Spleen (tissue), 11 donors: ENCODE results near the gene PRPH. TPM values are rescaled to one million over a fixed set of nuclear protein-coding genes. Genes with fewer than 3 reads are reported as not detected.

Experiments used
- DNase-seq: peaks from one replicate; pipeline ENCODE4 v3.0.0-alpha.2; 2020
- H3K27ac ChIP-seq, 8 donors: fragments of 200-600 bp; sonication (generic) in 7 of 8; 1 replicate in 4 of 8; 2 replicates in 4 of 8; pipeline versions ENCODE4 v1.5.0 to v1.8.0; 2016 to 2021; ENCODE audit warnings: inconsistent platforms in 4 of 8, mild to moderate bottlenecking in 4 of 8, moderate library complexity in 1 of 8
- H3K27me3 ChIP-seq, 7 donors: fragments of 200-600 bp; sonication (generic) in 6 of 7; replicated peaks in 1 of 7; 1 replicate in 4 of 7; 2 replicates in 3 of 7; pipeline versions ENCODE4 v1.5.0 to v1.8.0; 2016 to 2021; ENCODE audit warnings: inconsistent platforms in 3 of 7, mild to moderate bottlenecking in 1 of 7
- H3K36me3 ChIP-seq, 6 donors: fragments of 200-600 bp; sonication (generic) in 5 of 6; 1 replicate in 4 of 6; 2 replicates in 2 of 6; pipeline versions ENCODE4 v1.5.0 to v1.8.0; 2016 to 2021; ENCODE audit warnings: inconsistent platforms in 2 of 6
- H3K4me1 ChIP-seq, 6 donors: fragments of 200-600 bp; sonication (generic) in 5 of 6; 1 replicate in 3 of 6; 2 replicates in 3 of 6; pipeline versions ENCODE4 v1.5.0 to v1.8.0; 2016 to 2021; ENCODE audit warnings: inconsistent platforms in 3 of 6
- H3K4me3 ChIP-seq, 8 donors: fragments of 200-600 bp; sonication (generic) in 7 of 8; 1 replicate in 4 of 8; 2 replicates in 4 of 8; pipeline versions ENCODE4 v1.5.0 to v1.8.0; 2016 to 2021; ENCODE audit warnings: inconsistent platforms in 4 of 8, mild to moderate bottlenecking in 4 of 8, moderate library complexity in 2 of 8
- H3K9me3 ChIP-seq, 8 donors: fragments of 200-600 bp; sonication (generic) in 7 of 8; 1 replicate in 4 of 8; 2 replicates in 4 of 8; pipeline versions ENCODE4 v1.5.0 to v1.8.0; 2016 to 2021; ENCODE audit warnings: inconsistent platforms in 4 of 8
- CTCF ChIP-seq, 11 experiments: fragments of 200-600 bp in 7 of 11; fragments of 450-650 bp in 4 of 11; sonication (generic) in 4 of 11; IDR thresholded peaks in 8 of 11; conservative IDR thresholded peaks in 3 of 11; 1 replicate in 7 of 11; 2 replicates in 4 of 11; pipeline versions ENCODE4 v1.4.0 to v1.8.0; 2016 to 2021; ENCODE audit warnings: antibody characterized with exemption in 11 of 11, inconsistent platforms in 4 of 11, mild to moderate bottlenecking in 1 of 11
- POLR2A ChIP-seq, 3 donors: fragments of 450-650 bp; IDR thresholded peaks; one replicate each; pipeline ENCODE4 v1.5.1; 2017; ENCODE audit warnings: antibody characterized with exemption in 3 of 3, mild to moderate bottlenecking in 1 of 3
- POLR2AphosphoS5 ChIP-seq, 3 donors: sonication (generic); formaldehyde crosslinking; IDR thresholded peaks; one replicate each; pipeline ENCODE4 v1.5.1; 2017; ENCODE audit warnings: antibody characterized with exemption in 3 of 3
- WGBS, 5 donors: extraction: QIAGEN DNeasy Blood & Tissue Kit in 3 of 5; methylation state at CpG; one replicate each; pipeline versions ENCODE4 v1.1.5 to v1.1.7; 2013 to 2018; 5-methylcytosine and 5-hydroxymethylcytosine counted together
- intact Hi-C: fragments of 100-400 bp; cut with DNase I; formaldehyde crosslinking; loops from one replicate; pipeline ENCODE4 v1.15.0; 2023; ENCODE audit warnings: low total_unique reads
- polyA plus RNA-seq, 3 donors: library from polyadenylated mRNA; stranded (reverse); fragments of 200-250 nt; gene quantifications; one replicate each; pipeline ENCODE4 v1.2.1, GENCODE V29; 2013
- total RNA-seq, 7 donors: library from RNA; depleted of rRNA in 3 of 7; stranded (reverse); fragments of >200 nt in 3 of 7; fragmentation: NEBNext Ultra II Directional in 4 of 7; extraction: Animal tissue kit (Norgen Biotek cat#: 25700) in 4 of 7; gene quantifications; one replicate each; pipeline versions ENCODE4 v1.1.0 to v1.2.1, GENCODE V29; 2016 to 2021
- donor health status: healthy with polysubstance abuse.
- donor health status: DM: no; HTN: no; CAD: no; lungs with moderate emphysema.
- donor health status: DM: no; HTN: no; CAD: no.
- donor health status: Bipolar disorder and iron deficiency.
- donor health status: healthy.
- donor health status: DM: no; HTN: no; CAD: no.
- donor health status: DM: yes; HTN: yes; CAD: no.

The PRPH gene
- total and polyA plus RNA-seq, 10 donors = 0.26 to 3.0 (median 1.0) TPM

- WGBS, 5 donors = 30 to 40% (median 34%) methylated on average over 19 of the region's 19 CpGs
- H3K27me3 ChIP-seq = peaks cover 10 to 91% (median 56%) of the 10 kb centered on the region in 7 donors
- intact Hi-C loops = no loop called here
- no peak overlapping the region for H3K4me3 ChIP-seq
- H3K36me3 ChIP-seq = peaks cover 0 to 22% (median 0%) of the 10 kb centered on the region in 6 donors
- no peaks in the 10 kb centered on the region for H3K9me3 ChIP-seq
- no peak for DNase-seq
- TF ChIP-seq CTCF (IDR thresholded peaks at IDR 0.05 in 8 of 11, conservative IDR thresholded peaks at IDR 0.05 in 3 of 11) = no peak
- no peak for TF ChIP-seq POLR2A (IDR thresholded peaks at IDR 0.05)
- no peak for TF ChIP-seq POLR2AphosphoS5 (IDR thresholded peaks at IDR 0.05)
- H3K4me1 ChIP-seq = peaks cover 5 to 48% (median 24%) of the 10 kb centered on the region in 6 donors
- H3K27ac ChIP-seq = no peak overlapping the region
Observed at GRCh38 chr12:49334226-49334625, 39.3 kb downstream of the PRPH start.

- no peak overlapping the region for H3K27ac ChIP-seq
- H3K27me3 ChIP-seq = peaks cover 10 to 95% (median 56%) of the 10 kb centered on the region in 7 donors
- H3K4me3 ChIP-seq = no peak overlapping the region
- H3K36me3 ChIP-seq = peaks cover 0 to 17% (median 0%) of the 10 kb centered on the region in 6 donors
- no peaks in the 10 kb centered on the region for H3K9me3 ChIP-seq
- no peak for TF ChIP-seq CTCF (IDR thresholded peaks at IDR 0.05 in 8 of 11, conservative IDR thresholded peaks at IDR 0.05 in 3 of 11)
- TF ChIP-seq POLR2A (IDR thresholded peaks at IDR 0.05) = no peak
- no peak for TF ChIP-seq POLR2AphosphoS5 (IDR thresholded peaks at IDR 0.05)
- intact Hi-C loops = no loop called here
- WGBS, 5 donors = 51 to 58% (median 53%) methylated on average over 12 of the region's 12 CpGs
- peaks cover 5 to 48% (median 24%) of the 10 kb centered on the region in 6 donors for H3K4me1 ChIP-seq
- DNase-seq = no peak
Observed at GRCh38 chr12:49334681-49335080, 39.7 kb downstream of the PRPH start.

- WGBS, 5 donors = 48 to 59% (median 51%) methylated on average over 16 of the region's 16 CpGs
- intact Hi-C loops = no loop called here
Observed at GRCh38 chr12:49335118-49335954, 40.4 kb downstream of the PRPH start.

More at GRCh38 chr12:49335118-49335954, 40.4 kb downstream of the PRPH start:
- Histone ChIP-seq H3K9me3 (no peaks in the 10 kb centered on the region), H3K36me3 (peaks cover 0 to 10% (median 0%) of the 10 kb centered on the region in 6 donors), H3K27ac (no peak overlapping the region), H3K27me3 (peaks cover 10 to 100% (median 56%) of the 10 kb centered on the region in 7 donors), H3K4me3 (no peak overlapping the region), H3K4me1 (peaks cover 5 to 48% (median 24%) of the 10 kb centered on the region in 6 donors)
- TF ChIP-seq POLR2AphosphoS5 (IDR thresholded peaks at IDR 0.05) = no peak
- TF ChIP-seq POLR2A (IDR thresholded peaks at IDR 0.05) = no peak
- TF ChIP-seq CTCF (IDR thresholded peaks at IDR 0.05 in 8 of 11, conservative IDR thresholded peaks at IDR 0.05 in 3 of 11) = no peak
- no peak for DNase-seq
